IgD-negative memory B cell (primary cell): ENCODE measurements around the gene ARPIN. TPM values are rescaled to one million over a fixed set of nuclear protein-coding genes. Genes with fewer than 3 reads are reported as not detected.
"Not testable (repeated sequence)": the region's sequence is repeated elsewhere in the genome, so short reads cannot be mapped to it uniquely, and the experiment has no call there.

Experiments
- H3K27ac Mint-ChIP-seq, 3 donors: one replicate each; pipeline ENCODE4 v1.8.0; 2020 to 2022; ENCODE audit warnings: mild to moderate bottlenecking in 3 of 3, mixed read lengths in 3 of 3, moderate library complexity in 1 of 3
- H3K27me3 Mint-ChIP-seq: one replicate; pipeline ENCODE4 v1.8.0; 2021; ENCODE audit warnings: mixed read lengths
- H3K36me3 Mint-ChIP-seq: one replicate; pipeline ENCODE4 v1.8.0; 2020; ENCODE audit warnings: mild to moderate bottlenecking, mixed read lengths
- H3K4me1 Mint-ChIP-seq, 3 donors: one replicate each; pipeline ENCODE4 v1.8.0; 2020 to 2022; ENCODE audit warnings: mixed read lengths in 3 of 3, mild to moderate bottlenecking in 1 of 3
- H3K4me3 Mint-ChIP-seq, 4 donors: one replicate each; pipeline ENCODE4 v1.8.0; 2020 to 2022; ENCODE audit warnings: mild to moderate bottlenecking in 4 of 4, mixed read lengths in 4 of 4, moderate library complexity in 3 of 4
- H3K9me3 Mint-ChIP-seq, 3 donors: one replicate each; pipeline ENCODE4 v1.8.0; 2020 to 2021; ENCODE audit warnings: mixed read lengths in 3 of 3, mild to moderate bottlenecking in 1 of 3
- polyA plus RNA-seq: library from polyadenylated mRNA; unstranded; fragments of 300-500 nt; fragmentation: Illumina TruSeq; gene quantifications from one replicate; pipeline ENCODE4 v1.2.3, GENCODE V29; 2021

Gene ARPIN
- polyA plus RNA-seq, 1 donor from 2014 or later, result not detected

- no peaks in the 10 kb centered on the region for H3K36me3 Mint-ChIP-seq
- no peaks in the 10 kb centered on the region for H3K27me3 Mint-ChIP-seq
- peak overlapping the region in 1 of 4 donors; percentile 43 for H3K4me3 Mint-ChIP-seq
- no peaks in the 10 kb centered on the region for H3K9me3 Mint-ChIP-seq
- H3K4me1 Mint-ChIP-seq, result peaks cover 1 to 5% (median 4%) of the 10 kb centered on the region in 3 donors
- H3K27ac Mint-ChIP-seq, result no peak overlapping the region
These were observed 12.7 kb downstream of the ARPIN start for GRCh38 chr15:89899951-89900567.

- Mint-ChIP-seq H3K4me3 (peak overlapping the region in 1 of 4 donors; percentile 43), H3K27me3 (no peaks in the 10 kb centered on the region), H3K9me3 (no peaks in the 10 kb centered on the region), H3K27ac (no peak overlapping the region), H3K4me1 (peaks cover 5 to 6% (median 5%) of the 10 kb centered on the region in 3 donors), H3K36me3 (no peaks in the 10 kb centered on the region)
These were observed 13.3 kb downstream of the ARPIN start for GRCh38 chr15:89899295-89899945.

DNA sequence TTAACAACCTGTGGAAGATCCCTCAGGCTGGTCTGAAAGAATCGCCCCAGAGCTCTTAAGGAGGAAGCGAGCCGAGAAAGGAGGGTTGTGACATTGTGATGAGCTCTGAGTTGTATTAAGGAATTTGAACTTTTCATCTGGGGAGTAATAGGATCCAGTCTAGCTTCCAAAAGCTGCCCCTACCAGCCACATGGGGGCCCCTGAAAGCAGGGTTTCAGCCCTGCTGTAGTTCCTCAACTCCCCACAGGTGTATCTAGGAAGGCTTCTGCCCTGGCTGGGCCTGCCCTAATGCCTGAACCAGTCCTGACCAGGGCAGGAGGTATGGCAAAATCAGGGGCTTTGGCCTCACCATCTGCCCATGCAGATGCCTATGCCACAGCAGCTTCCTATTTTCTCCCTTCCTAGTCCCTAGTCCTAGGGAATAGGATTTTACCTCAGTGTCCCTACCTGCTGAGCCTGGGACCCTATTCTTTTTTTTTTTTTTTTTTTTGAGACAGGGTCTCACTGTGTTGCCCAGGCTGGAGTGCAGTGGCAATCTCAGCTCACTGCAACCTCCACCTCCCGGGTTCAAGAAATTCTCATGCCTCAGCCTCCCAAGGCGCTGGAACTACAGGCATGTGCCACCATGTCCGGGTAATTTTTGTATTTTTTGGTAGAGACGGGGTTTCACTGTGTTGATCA, 14.0 kb downstream of the ARPIN start:
- Mint-ChIP-seq H3K36me3 (no peaks in the 10 kb centered on the region), H3K4me1 (peaks cover 8 to 12% (median 8%) of the 10 kb centered on the region in 3 donors), H3K27me3 (no peaks in the 10 kb centered on the region), H3K27ac (no peak overlapping the region), H3K9me3 (no peaks in the 10 kb centered on the region), H3K4me3 (peak overlapping the region in 1 of 4 donors; percentile 31)

DNA sequence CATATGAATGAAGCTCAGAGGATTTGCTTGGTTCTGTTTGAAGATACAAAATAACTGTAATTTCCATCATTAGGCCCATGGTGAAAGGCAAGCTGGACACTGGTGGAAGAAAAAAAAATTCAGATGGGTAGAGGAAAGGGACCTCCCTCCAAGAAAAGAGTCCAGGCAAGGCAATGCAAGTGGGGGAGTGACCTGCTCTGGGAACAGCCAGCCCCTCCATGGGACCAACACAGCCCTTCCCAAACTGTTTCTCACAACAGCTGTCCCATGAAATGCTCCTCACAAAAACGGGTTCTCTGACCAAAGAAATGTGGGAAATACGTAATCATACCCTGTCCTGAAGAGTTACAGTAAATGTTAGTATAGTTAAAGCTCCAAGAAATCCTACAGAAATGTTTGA, 14.6 kb downstream of the ARPIN start:
- H3K4me1 Mint-ChIP-seq, result peaks cover 10 to 17% (median 11%) of the 10 kb centered on the region in 3 donors
- no peaks in the 10 kb centered on the region for H3K9me3 Mint-ChIP-seq
- no peaks in the 10 kb centered on the region for H3K36me3 Mint-ChIP-seq
- H3K27ac Mint-ChIP-seq, result no peak overlapping the region
- peak overlapping the region in 1 of 4 donors; percentile 31 for H3K4me3 Mint-ChIP-seq
- no peaks in the 10 kb centered on the region for H3K27me3 Mint-ChIP-seq

DNA sequence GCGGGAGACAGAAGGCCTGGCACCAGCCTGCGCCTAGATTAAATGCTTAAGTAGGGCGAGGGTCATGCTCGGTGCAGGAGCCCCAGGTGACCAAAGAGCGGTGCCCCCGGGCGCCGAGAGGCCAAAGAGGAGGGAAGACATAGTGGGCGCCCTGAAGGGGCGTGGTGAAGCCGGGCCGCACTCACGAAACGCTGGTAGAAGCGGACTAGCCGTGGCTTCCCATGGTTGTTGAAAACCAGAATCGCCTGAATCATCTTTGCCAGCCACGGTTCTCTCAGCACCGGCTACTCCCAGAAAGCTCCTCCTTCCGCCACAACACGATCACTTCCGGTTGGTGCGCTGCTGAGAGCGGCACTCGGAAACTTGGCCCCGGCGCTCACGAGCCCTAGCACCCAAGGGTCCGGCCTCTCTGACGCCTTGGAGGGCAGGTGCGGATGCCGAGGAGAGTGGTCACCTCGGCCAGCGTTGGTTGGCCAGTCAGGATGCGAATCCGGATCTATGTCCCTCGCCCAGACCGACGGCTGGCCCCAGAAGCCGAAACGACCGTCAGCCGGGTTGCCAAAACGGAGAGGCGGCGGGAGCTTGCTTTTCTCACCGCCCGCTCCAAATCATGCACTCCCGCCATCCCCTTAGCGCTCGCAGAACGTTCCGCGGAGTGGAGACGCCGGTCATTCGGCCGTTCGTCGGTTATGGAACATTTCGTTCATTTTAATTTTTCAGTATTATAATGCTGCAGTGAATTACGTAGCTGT, 18.9 kb downstream of the ARPIN start, which contains the start of gene AP3S2:
Gene AP3S2 (minus strand): TSS at position 299 of the 752 bp plus-strand sequence. CDS start 45 bp downstream, at position 254.
- Mint-ChIP-seq H3K27me3 (no peaks in the 10 kb centered on the region), H3K4me3 (peak within 1 kb of the TSS; percentile 95 to 98 (median 97)), H3K9me3 (no peaks in the 10 kb centered on the region), H3K36me3 (peaks cover 4% of the 10 kb centered on the region), H3K27ac (peak within 1 kb of the TSS; percentile 84 to 94 (median 93)), H3K4me1 (peaks cover 20 to 27% (median 24%) of the 10 kb centered on the region in 3 donors)

DNA sequence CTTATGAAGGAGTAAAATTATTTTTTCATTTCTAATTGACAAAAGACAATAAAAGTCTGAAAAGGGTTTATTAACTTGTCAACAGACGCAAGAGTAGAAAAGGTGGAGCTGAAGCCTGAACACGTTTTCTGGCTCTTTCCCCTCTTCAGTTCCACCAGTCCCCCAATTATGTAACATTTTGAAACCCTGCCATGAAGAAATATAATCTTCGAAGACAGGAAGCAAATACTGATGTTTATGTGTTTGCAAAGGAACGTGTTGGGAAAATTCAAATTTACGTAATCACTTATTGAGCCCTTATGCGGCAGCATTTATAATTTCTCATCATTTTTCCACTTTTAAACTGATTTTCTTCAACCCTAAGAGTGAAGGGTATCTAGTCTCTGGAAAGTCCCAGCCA, 19.7 kb downstream of the ARPIN start:
- Mint-ChIP-seq H3K4me3 (peak overlapping the region; percentile 95 to 98 (median 97)), H3K27ac (peak overlapping the region in 2 of 3 donors; percentile 84 to 94), H3K4me1 (peaks cover 20 to 27% (median 25%) of the 10 kb centered on the region in 3 donors), H3K27me3 (no peaks in the 10 kb centered on the region), H3K9me3 (no peaks in the 10 kb centered on the region), H3K36me3 (peaks cover 6% of the 10 kb centered on the region)

DNA sequence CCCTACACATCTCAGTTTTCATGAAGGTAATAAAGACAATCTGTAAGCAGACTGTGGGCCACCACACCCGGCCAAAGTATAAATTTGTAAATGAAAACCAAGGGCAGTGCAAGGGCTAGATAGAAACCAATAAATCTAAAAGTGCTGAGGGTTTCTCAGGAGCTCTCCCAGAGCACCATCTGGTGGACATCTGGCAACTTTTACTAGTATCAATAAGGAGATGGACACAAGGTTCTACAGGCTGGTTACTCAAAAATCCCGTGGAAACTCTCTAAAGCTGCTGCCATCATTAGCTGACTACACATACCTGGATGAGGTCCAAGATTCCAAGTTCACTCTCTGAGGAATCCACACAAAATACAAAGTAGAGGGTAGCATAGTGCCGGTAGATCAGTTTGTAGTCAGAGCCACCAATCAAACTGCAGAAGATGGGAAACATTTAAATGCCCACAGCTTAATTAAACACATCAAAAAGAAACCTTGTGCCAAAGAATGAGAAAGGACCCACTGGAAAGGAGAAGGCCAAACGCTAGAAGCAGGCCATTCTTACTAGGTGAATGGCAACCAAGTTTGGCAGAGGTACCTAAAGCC, 24.4 kb downstream of the ARPIN start:
- peaks cover 6% of the 10 kb centered on the region for H3K36me3 Mint-ChIP-seq
- H3K27ac Mint-ChIP-seq, result no peak overlapping the region
- peaks cover 11 to 19% (median 14%) of the 10 kb centered on the region in 3 donors for H3K4me1 Mint-ChIP-seq

DNA sequence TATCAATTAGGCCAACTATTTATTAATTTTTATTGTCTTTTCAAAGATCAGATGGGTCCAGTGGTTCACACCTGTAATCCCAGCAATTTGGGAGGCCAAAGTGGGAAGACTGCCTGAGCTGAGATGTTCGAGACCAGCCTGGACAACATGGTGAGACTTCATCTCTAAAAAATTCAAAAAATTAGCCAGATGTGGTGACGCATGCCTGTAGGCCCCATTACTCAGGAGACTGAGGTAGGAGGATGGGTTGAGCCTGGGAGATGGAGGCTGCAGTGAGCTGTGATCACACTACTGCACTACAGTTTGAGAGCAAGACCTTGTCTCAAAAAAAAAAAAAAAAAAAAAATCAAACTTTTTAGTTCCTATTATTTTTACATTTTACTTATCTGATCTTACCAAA, 27.1 kb downstream of the ARPIN start:
- Mint-ChIP-seq H3K36me3 (peaks cover 6% of the 10 kb centered on the region), H3K27ac (no peak overlapping the region), H3K4me3 (no peak overlapping the region), H3K4me1 (peaks cover 1 to 6% (median 4%) of the 10 kb centered on the region in 3 donors), H3K27me3 (no peaks in the 10 kb centered on the region), H3K9me3 (no peaks in the 10 kb centered on the region)

More for the DNA sequence above, 24.4 kb downstream of the ARPIN start:
- H3K9me3 Mint-ChIP-seq, result no peaks in the 10 kb centered on the region
- no peaks in the 10 kb centered on the region for H3K27me3 Mint-ChIP-seq
- H3K4me3 Mint-ChIP-seq, result peak overlapping the region in 1 of 4 donors; percentile 8

DNA sequence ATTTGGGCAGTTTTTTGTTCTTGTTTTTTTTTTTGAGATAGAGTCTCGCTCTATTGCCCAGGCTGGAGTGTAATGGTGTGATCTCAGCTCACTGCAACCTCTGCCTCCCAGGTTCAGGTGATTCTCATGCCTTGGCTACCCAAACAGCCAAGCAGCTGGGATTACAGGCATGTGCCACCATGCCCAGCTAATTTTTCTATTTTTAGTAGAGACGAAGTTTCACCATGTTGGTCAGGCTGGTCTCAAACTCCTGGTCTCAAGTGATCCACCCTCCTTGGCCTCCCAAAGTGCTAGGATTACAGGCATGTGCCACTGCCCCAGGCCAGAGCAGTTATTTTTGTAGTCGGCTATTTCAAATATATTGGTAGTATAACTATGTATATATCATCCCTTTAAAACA, 27.6 kb downstream of the ARPIN start:
- H3K4me1 Mint-ChIP-seq, H3K4me3 Mint-ChIP-seq, H3K27ac Mint-ChIP-seq, H3K9me3 Mint-ChIP-seq, H3K36me3 Mint-ChIP-seq, H3K27me3 Mint-ChIP-seq: not testable (repeated sequence)

GRCh38 chr15:89883518-89883917, 29.2 kb downstream of the ARPIN start:
- H3K36me3 Mint-ChIP-seq, result no peaks in the 10 kb centered on the region
- peaks cover 0 to 1% (median 0%) of the 10 kb centered on the region in 3 donors for H3K4me1 Mint-ChIP-seq
- no peak overlapping the region for H3K4me3 Mint-ChIP-seq
- H3K27me3 Mint-ChIP-seq, result no peaks in the 10 kb centered on the region
- H3K9me3 Mint-ChIP-seq, result no peaks in the 10 kb centered on the region
- no peak overlapping the region for H3K27ac Mint-ChIP-seq

DNA sequence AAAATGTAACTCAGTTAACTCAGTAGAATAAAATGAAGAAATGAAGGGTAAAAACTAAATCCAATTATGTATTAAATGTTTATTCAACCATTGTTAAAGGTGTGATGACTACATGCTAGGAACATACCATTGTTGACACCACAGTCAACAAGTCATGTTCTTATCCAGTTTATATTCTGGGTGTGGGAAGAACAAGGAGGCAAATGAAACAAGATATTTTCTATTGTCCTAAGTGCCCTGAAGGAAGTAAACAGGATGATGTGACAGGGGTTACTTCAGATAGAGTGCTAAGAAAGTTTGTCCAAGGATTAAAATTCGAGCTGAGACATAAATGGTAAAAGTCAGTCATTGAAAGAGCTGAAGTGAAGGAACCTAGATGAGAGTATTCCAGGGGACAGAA, 32.0 kb downstream of the ARPIN start:
- Mint-ChIP-seq H3K9me3 (no peaks in the 10 kb centered on the region), H3K27me3 (no peaks in the 10 kb centered on the region), H3K4me3 (no peak overlapping the region), H3K36me3 (no peaks in the 10 kb centered on the region), H3K27ac (no peak overlapping the region), H3K4me1 (no peaks in the 10 kb centered on the region)

- Mint-ChIP-seq H3K36me3 (peaks cover 2% of the 10 kb centered on the region), H3K27me3 (no peaks in the 10 kb centered on the region), H3K4me3 (no peak overlapping the region), H3K27ac (no peak overlapping the region), H3K4me1 (no peaks in the 10 kb centered on the region), H3K9me3 (no peaks in the 10 kb centered on the region)
These were observed 34.4 kb downstream of the ARPIN start for GRCh38 chr15:89878323-89878722.

GRCh38 chr15:89877083-89877425, 35.7 kb downstream of the ARPIN start:
- Mint-ChIP-seq H3K27me3 (no peaks in the 10 kb centered on the region), H3K4me3 (no peak overlapping the region), H3K36me3 (peaks cover 2% of the 10 kb centered on the region), H3K9me3 (no peaks in the 10 kb centered on the region), H3K4me1 (no peaks in the 10 kb centered on the region), H3K27ac (no peak overlapping the region)

- H3K4me1 Mint-ChIP-seq, result no peaks in the 10 kb centered on the region
- H3K9me3 Mint-ChIP-seq, result no peaks in the 10 kb centered on the region
- H3K4me3 Mint-ChIP-seq, result no peak overlapping the region
- peaks cover 2% of the 10 kb centered on the region for H3K36me3 Mint-ChIP-seq
- peak overlapping the region in 1 of 3 donors; percentile 61 for H3K27ac Mint-ChIP-seq
- no peaks in the 10 kb centered on the region for H3K27me3 Mint-ChIP-seq
These were observed 36.2 kb downstream of the ARPIN start for GRCh38 chr15:89876396-89877082.
